Medulla oblongata (tissue), 1 donor: Measurements from ENCODE around the gene CPNE4.
A peak's percentile ranks its signal among the peaks of the same experiment; 100 is the strongest.

ENCODE experiments used
- DNase-seq: peaks from one replicate; pipeline ENCODE4 v3.0.0-alpha.2; 2015; ENCODE audit errors: extremely low spot score

The CPNE4 gene

GRCh38 chr3:131796558-131797198, 238.1 kb downstream of the CPNE4 start:
- peak; percentile 22 for DNase-seq

GRCh38 chr3:131796111-131796510, 238.7 kb downstream of the CPNE4 start:
- DNase-seq, result no peak

GRCh38 chr3:131795390-131796090, 239.3 kb downstream of the CPNE4 start:
- peak; percentile 31 for DNase-seq

DNA sequence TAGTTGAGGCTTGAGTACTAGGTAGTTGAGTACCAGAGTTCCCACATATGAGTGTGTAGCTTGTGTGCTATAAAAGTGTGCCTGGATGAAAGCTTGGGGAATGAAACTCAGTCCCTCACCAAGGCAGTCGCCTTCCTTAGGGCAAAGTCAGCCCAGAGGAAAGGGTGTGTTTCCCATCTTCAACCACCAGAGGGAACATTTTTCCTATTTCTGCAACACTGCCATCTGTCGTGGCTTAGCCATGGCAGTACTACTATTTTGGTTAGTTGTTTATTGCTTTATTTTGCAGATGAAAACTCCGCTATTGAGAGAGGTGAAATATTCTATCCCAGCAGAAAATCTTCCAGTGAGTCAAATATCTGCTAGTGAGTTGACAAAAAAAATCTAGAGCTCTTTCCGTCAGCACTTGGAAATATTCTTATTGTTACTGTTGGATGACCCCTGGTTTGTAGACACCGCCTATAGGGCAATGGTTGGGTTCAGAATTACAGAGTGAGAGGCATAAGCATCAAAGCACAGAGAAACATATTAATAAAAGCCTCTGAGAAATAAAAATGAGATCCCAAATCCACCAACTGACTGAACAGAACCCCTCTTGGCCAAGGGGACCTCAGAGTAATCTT, 239.9 kb downstream of the CPNE4 start:
- DNase-seq, result peak; percentile 70

DNA sequence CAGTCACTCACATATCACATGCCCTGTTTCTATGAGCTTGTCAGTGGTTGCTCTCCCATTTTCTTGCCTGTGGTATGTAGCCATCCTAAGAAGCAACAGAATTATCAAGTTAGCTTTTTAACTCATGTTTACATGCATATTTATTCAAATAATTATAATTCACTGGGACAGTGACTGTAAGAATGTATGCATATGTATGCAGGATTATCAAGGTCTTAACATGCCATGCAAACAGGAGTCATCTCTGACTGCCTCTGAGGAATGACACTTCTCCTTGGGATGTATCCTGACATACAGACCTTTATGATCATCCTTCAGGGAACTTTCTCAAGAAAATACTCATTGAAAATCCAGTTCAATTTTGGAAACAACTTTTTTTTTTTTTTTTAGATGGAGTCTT, 240.9 kb downstream of the CPNE4 start:
- DNase-seq, result no peak

GRCh38 chr3:131789188-131789587, 245.6 kb downstream of the CPNE4 start:
- DNase-seq, result no peak

GRCh38 chr3:131786386-131786785, 248.4 kb downstream of the CPNE4 start:
- no peak for DNase-seq

DNA sequence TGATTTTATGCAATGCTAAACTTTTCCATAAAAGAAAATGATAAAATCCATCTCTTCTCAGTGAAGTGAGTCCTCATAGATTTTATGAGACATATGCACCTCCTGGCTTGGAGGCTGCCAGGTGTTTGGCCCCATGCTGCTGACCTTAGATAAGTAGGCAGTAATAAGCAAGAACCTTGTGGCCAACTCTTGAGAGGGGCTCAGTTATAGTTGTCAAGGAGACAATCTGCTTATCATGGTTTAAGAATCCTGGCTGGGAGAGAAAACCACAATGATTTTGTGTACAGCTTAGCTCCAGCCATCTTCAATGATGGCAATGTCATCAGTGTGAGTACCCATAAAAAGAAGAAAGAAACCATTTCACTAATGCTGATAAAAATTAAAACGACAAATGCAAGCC, 252.1 kb downstream of the CPNE4 start:
- no peak for DNase-seq

DNA sequence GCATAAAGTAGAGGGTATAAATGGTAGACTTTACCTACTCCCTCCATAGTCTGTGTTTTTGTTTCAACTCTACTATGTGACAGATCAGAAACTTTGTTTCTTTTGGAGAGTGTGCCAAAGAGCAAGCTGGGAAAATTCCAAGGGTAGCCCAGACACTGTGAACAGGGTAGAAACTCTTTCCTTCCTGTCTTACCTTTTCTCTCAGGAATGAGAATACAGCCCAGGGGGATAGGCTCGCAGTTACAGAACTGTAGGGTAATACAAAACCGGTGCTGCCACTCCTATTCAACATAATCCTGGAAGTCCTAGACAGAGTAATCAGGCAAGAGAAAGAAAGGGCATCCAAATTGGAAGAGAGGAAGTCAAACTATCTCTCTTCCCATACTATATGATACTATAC, 256.3 kb downstream of the CPNE4 start:
- no peak for DNase-seq

GRCh38 chr3:131775650-131776049, 259.2 kb downstream of the CPNE4 start:
- DNase-seq, result no peak

DNA sequence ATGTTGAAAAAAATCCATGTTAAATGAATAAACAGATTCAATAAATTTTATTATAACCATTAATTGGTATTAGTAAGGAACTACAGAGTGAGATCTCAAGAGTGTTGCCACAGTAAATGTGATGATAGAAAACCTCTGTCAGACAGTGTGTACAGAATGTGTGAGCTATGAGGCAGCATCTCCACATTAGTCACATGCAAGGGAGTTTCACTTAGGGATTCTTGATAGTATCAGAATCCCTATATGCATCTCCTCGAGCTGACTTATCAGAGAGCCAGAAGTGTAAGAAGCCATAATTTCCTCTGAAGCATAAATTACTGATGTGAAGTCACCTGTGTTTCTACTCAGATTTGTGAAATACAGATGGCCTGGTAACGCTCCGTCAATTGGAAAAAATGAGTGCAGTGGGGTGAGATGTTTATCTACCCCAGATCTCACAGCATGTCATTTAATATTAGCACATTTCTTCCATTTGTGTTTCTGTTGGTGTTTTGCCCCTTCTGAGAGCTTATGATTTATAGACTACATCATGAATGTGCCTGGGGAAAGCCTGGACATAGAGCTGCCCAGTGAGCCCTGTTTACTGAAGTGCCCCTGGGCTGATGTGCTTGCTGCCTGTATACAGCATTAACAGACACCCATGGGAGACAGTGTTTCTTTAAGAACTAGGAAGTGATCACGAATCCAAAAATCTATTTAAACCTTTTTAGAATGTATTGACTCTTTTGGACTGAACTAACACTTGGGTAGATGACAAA, 262.4 kb downstream of the CPNE4 start:
- no peak for DNase-seq

DNA sequence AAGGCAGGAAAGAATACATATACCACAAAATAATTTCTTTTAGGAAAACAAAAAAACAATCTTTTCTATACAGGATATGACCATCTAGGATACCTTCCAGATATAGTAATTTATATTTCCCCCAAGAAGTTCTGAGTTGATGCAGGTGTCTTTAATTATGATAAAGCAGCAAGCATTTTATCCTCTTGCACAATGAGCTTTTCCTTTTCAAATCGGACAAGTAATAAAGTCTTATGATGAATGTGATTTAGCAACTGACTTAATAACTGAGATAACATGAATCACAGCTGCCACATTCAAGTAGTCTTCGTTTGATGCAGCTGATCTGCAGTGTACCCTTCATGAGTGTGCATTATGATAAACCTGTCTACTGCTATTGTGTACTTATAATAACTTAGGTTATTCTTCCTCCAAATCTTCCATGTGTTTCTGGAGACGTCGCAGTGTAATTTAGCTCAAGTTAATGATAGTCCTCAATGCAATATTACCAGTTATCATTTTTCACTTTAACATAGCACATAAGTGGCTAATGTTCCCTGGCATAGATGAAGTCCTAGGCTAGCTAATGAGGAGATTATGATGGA, 271.7 kb downstream of the CPNE4 start:
- DNase-seq, result no peak

- no peak for DNase-seq
Observed at GRCh38 chr3:131756405-131756804, 278.4 kb downstream of the CPNE4 start.

GRCh38 chr3:131755380-131755779, 279.4 kb downstream of the CPNE4 start:
- DNase-seq, result no peak

DNA sequence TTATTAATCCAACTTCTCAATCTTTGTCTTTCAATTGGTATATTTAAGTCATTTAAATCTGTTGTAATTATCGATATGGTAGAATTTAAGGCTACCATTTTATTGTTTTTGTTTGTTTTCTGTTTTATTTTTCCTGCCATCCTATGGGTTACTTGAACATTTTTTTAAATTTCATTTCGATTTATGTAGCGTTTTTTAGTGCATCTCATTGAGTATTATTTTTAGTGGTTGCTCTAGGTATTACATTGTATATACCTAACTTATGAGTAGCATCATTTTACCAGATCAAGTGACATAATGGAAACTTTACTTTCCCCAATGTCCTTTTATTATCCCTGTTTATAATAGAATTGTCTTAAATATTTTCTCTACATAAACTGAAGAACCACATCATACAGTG, 284.6 kb downstream of the CPNE4 start:
- no peak for DNase-seq

DNA sequence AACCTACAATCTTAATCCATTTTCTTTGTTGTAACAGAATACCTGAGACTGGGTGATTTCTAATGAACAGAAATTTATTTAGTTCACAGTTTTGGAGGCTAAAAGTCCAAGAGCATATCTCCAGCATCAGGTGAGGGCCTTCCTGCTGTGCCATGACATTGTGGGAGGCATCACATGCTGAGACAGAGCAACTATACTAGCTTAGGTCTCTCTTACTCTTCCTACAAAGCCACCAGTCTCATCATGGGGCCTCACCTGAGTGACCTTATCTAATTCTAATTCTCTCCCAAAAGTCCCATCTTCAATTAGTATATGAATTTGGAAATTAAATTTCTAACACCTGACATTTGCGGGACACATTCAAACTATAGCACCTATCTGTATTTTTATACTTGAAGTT, 285.0 kb downstream of the CPNE4 start:
- no peak for DNase-seq

GRCh38 chr3:131747466-131747865, 287.3 kb downstream of the CPNE4 start:
- DNase-seq, result no peak

DNA sequence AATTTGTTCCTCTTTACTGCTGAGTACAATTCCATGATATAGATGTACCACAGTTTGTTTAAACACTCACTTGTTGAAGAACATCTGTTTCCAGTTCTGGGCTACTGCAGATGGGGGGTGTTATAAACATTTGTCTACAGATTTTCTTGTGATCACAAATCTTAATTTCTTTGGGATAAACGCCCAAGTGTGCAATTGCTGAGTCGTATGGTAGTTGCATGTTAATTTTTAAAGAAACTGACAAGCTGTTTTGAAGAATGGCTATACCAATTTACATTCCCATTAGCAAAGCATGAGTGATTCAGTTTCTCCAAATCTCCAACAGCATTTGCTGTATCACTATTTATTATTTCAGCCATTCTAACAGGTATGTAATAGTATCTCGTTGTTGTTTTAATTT, 290.0 kb downstream of the CPNE4 start:
- DNase-seq, result no peak

GRCh38 chr3:131743126-131743525, 291.7 kb downstream of the CPNE4 start:
- DNase-seq, result no peak

DNA sequence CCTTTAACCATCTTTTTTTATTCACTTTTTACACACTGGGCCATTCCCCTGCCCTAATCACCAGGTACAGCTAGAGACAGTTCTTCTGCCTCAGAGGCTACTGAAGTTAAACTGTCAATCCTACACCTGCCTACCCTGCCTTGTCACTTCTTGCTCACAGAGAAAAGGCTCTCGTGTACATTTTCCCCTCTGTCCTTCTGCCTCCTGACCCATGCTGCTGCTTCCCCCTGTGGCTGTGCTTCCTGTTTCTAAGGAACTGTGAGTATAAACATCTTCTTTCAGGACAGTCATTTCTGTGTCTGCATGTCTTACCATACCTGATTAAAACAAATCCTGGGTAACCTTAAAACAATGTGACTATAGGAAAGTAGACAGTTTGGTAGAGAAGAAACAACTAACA, 295.6 kb downstream of the CPNE4 start:
- no peak for DNase-seq

DNA sequence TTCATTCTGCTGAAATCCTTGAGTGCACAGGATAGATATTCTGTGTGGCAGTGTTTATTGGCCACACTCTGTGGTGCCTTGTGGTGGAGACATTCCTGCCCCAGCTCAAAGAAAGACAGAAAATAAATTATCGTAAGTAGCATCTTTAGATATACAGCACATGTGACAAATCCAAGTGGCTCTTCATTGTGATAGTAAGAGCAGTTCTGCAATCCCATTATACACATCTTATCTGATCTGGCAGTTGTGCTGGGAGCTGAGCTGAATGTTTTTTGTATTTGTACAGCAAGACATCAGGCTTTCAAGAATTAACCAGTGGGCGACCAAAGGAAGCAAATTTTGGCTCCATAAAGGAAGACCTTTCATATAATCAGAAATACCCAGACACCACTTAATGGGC, 296.7 kb downstream of the CPNE4 start:
- no peak for DNase-seq

- DNase-seq, result no peak
Observed at GRCh38 chr3:131735544-131735943, 299.3 kb downstream of the CPNE4 start.
